H1 (cell line): ENCODE results near the gene ELL2. TPM values are rescaled to one million over a fixed set of nuclear protein-coding genes. Genes with fewer than 3 reads are reported as not detected.

Experiments
- CTCF ChIA-PET: fragments of 300-600 bp; sonication (Branson Sonifier 250); formaldehyde crosslinking; loops from one replicate; lab custom pipeline; 2021; ENCODE audit not compliant: partially characterized antibody; lab: Charles Lee
- POLR2A ChIA-PET: fragments of 300-600 bp; sonication (Branson Sonifier 250); formaldehyde crosslinking; loops from one replicate; lab custom pipeline; 2021; ENCODE audit warnings: inconsistent platforms; ENCODE audit not compliant: partially characterized antibody; lab: Charles Lee
- DNase-seq, 2 experiments: peaks; one replicate each; pipeline versions ENCODE4 v3.0.0 to v3.0.0-alpha.2; 2010 to 2022; ENCODE audit warnings: low spot score in 2 of 2, low read depth in 1 of 2, mixed read lengths in 1 of 2
- FAIRE-seq: peaks from 2 replicates; lab custom pipeline; 2011; peaks lifted over from hg19 to GRCh38; lab: Jason Lieb, UNC
- H2AFZ ChIP-seq: 2 replicates; pipeline ENCODE4 v1.8.1; 2012; ENCODE audit warnings: low read length, inconsistent platforms
- H2AK5ac ChIP-seq: 2 replicates; pipeline ENCODE4 v1.6.1; 2013; ENCODE audit warnings: low read depth, low read length
- H2BK120ac ChIP-seq: replicated peaks from 2 replicates; pipeline ENCODE3; 2013; ENCODE audit warnings: low read depth, low read length, inconsistent platforms
- H2BK12ac ChIP-seq: 2 replicates; pipeline ENCODE4 v1.6.1; 2013; ENCODE audit warnings: low read depth, low read length
- H2BK15ac ChIP-seq: 2 replicates; pipeline ENCODE4 v1.6.1; 2013; ENCODE audit warnings: low read length
- H2BK20ac ChIP-seq: 2 replicates; pipeline ENCODE4 v1.6.1; 2013; ENCODE audit warnings: low read length
- H2BK5ac ChIP-seq: 2 replicates; pipeline ENCODE4 v1.6.1; 2013; ENCODE audit warnings: low read depth, low read length
- H3K14ac ChIP-seq: 2 replicates; pipeline ENCODE4 v1.6.1; 2013; ENCODE audit warnings: inconsistent platforms; ENCODE audit not compliant: insufficient read length
- H3K18ac ChIP-seq: 2 replicates; pipeline ENCODE4 v1.6.1; 2013; ENCODE audit warnings: low read length; ENCODE audit errors: extremely low read depth
- H3K23ac ChIP-seq: 2 replicates; pipeline ENCODE4 v1.6.1; 2013; ENCODE audit warnings: inconsistent platforms; ENCODE audit not compliant: insufficient read length
- H3K23me2 ChIP-seq: 2 replicates; pipeline ENCODE4 v1.6.1; 2013; ENCODE audit warnings: low read depth, low read length
- H3K27ac ChIP-seq: 2 replicates; pipeline ENCODE4 v1.6.1; 2011; ENCODE audit warnings: low read depth, low read length, inconsistent platforms
- H3K27me3 ChIP-seq, 4 experiments: replicated peaks in 1 of 4; 1 replicate in 1 of 4; 2 replicates in 3 of 4; pipeline versions ENCODE4 v1.6.1 to v1.8.1; 2011 to 2013; ENCODE audit warnings: low read length in 3 of 4, mild to moderate bottlenecking in 3 of 4, inconsistent platforms in 2 of 4, mixed read lengths in 2 of 4, moderate library complexity in 1 of 4; ENCODE audit not compliant: control insufficient read depth in 3 of 4, insufficient read depth in 3 of 4; ENCODE audit errors: extremely low read depth in 1 of 4
- H3K36me3 ChIP-seq, 4 experiments: 2 replicates each; pipeline versions ENCODE4 v1.6.1 to v1.8.1; 2011 to 2013; ENCODE audit warnings: mild to moderate bottlenecking in 4 of 4, low read length in 3 of 4, moderate library complexity in 2 of 4, control low read depth in 1 of 4, inconsistent platforms in 1 of 4; ENCODE audit not compliant: insufficient read depth in 4 of 4, control insufficient read depth in 2 of 4
- H3K4ac ChIP-seq: replicated peaks from 2 replicates; pipeline ENCODE3; 2013; ENCODE audit warnings: low read length, low read depth, mixed read lengths, inconsistent platforms; ENCODE audit not compliant: insufficient read length
- H3K4me1 ChIP-seq, 4 experiments: replicated peaks in 1 of 4; 1 replicate in 1 of 4; 2 replicates in 3 of 4; pipeline versions ENCODE4 v1.6.1 to v1.8.1; 2011 to 2013; ENCODE audit warnings: low read length in 3 of 4, inconsistent platforms in 2 of 4, mixed read lengths in 1 of 4; ENCODE audit not compliant: insufficient read depth in 4 of 4, control insufficient read depth in 3 of 4
- H3K4me2 ChIP-seq, 2 experiments: 2 replicates each; pipeline versions ENCODE4 v1.6.1 to v1.8.1; 2011 to 2013; ENCODE audit warnings: low read depth in 2 of 2, low read length in 2 of 2, control low read depth in 1 of 2, inconsistent platforms in 1 of 2, mild to moderate bottlenecking in 1 of 2; ENCODE audit not compliant: insufficient read depth in 1 of 2
- H3K4me3 ChIP-seq, 4 experiments: fragments of 200-600, 300-600 bp in 1 of 4; sonication (generic), shearing (Covaris generic), sonication (Bioruptor Twin) in 1 of 4; 2 replicates each; pipeline versions ENCODE4 v1.5.1 to v1.8.1; 2011 to 2016; ENCODE audit warnings: low read length in 4 of 4, low read depth in 3 of 4, control low read depth in 2 of 4, inconsistent platforms in 2 of 4, mild to moderate bottlenecking in 2 of 4, mixed read lengths in 1 of 4, moderate library complexity in 1 of 4; ENCODE audit not compliant: insufficient read depth in 2 of 4; ENCODE audit errors: extremely low read depth in 1 of 4
- H3K56ac ChIP-seq: replicated peaks from 2 replicates; pipeline ENCODE3; 2013; ENCODE audit warnings: low read depth, mild to moderate bottlenecking, mixed read lengths, low read length, inconsistent platforms; ENCODE audit not compliant: insufficient read length
- H3K79me1 ChIP-seq: 2 replicates; pipeline ENCODE4 v1.6.1; 2013; ENCODE audit warnings: low read depth, low read length, control low read depth
- H3K79me2 ChIP-seq, 2 experiments: 2 replicates each; pipeline versions ENCODE4 v1.6.1 to v1.8.1; 2012 to 2013; ENCODE audit warnings: low read length in 2 of 2, mild to moderate bottlenecking in 2 of 2, inconsistent platforms in 1 of 2; ENCODE audit not compliant: insufficient read depth in 2 of 2, control insufficient read depth in 1 of 2
- H3K9ac ChIP-seq, 4 experiments: replicated peaks in 1 of 4; 1 replicate in 1 of 4; 2 replicates in 3 of 4; pipeline versions ENCODE4 v1.6.1 to v1.8.1; 2011 to 2013; ENCODE audit warnings: low read depth in 3 of 4, low read length in 3 of 4, control low read depth in 2 of 4, mild to moderate bottlenecking in 2 of 4, moderate library complexity in 2 of 4, inconsistent platforms in 1 of 4; ENCODE audit errors: extremely low read depth in 1 of 4
- H3K9me3 ChIP-seq, 2 experiments: 2 replicates each; pipeline versions ENCODE4 v1.6.1 to v1.8.1; 2012 to 2013; ENCODE audit warnings: mild to moderate bottlenecking in 2 of 2, moderate library complexity in 2 of 2, control low read depth in 1 of 2, inconsistent platforms in 1 of 2, low read depth in 1 of 2, low read length in 1 of 2, mixed read lengths in 1 of 2; ENCODE audit not compliant: insufficient read depth in 2 of 2
- H4K20me1 ChIP-seq, 2 experiments: replicated peaks in 1 of 2; 2 replicates each; pipeline versions ENCODE3 to v1.8.1; 2011 to 2013; ENCODE audit warnings: inconsistent platforms in 2 of 2, low read length in 2 of 2, mild to moderate bottlenecking in 1 of 2; ENCODE audit not compliant: insufficient read depth in 2 of 2, control insufficient read depth in 1 of 2
- H4K5ac ChIP-seq: 2 replicates; pipeline ENCODE4 v1.6.1; 2013; ENCODE audit warnings: low read length, low read depth, mixed read lengths, inconsistent platforms; ENCODE audit not compliant: insufficient read length
- H4K8ac ChIP-seq: 2 replicates; pipeline ENCODE4 v1.8.0; 2013; ENCODE audit warnings: mild to moderate bottlenecking, moderate library complexity, low read length, inconsistent platforms; ENCODE audit not compliant: insufficient read depth; ENCODE audit errors: extremely low read depth
- H4K91ac ChIP-seq: replicated peaks from 2 replicates; pipeline ENCODE3; 2013; ENCODE audit warnings: low read length, mixed read lengths, inconsistent platforms; ENCODE audit not compliant: insufficient read length
- GABPA ChIP-seq: IDR thresholded peaks from 2 replicates; pipeline ENCODE4 v1.6.1; 2011; ENCODE audit warnings: mild to moderate bottlenecking, low read length, moderate library complexity, borderline replicate concordance; ENCODE audit not compliant: insufficient read depth
- HDAC2 ChIP-seq, 2 experiments: fragments of 300-600 bp in 1 of 2; sonication (generic) in 1 of 2; IDR thresholded peaks; 2 replicates each; pipeline ENCODE4 v1.6.1; 2011 to 2012; ENCODE audit warnings: low read depth in 2 of 2, low read length in 2 of 2, mild to moderate bottlenecking in 2 of 2, moderate library complexity in 2 of 2, borderline replicate concordance in 1 of 2, inconsistent platforms in 1 of 2
- HDAC6 ChIP-seq: IDR thresholded peaks from one replicate; pipeline ENCODE4 v1.7.1; 2012; ENCODE audit warnings: low read depth, mild to moderate bottlenecking, inconsistent platforms, low read length, moderate library complexity
- MAFK ChIP-seq: IDR thresholded peaks from 2 replicates; pipeline ENCODE4 v1.6.1; 2012; ENCODE audit warnings: low read depth, mild to moderate bottlenecking, improper control_type of control experiment, low read length
- RFX5 ChIP-seq: IDR thresholded peaks from 2 replicates; pipeline ENCODE4 v1.6.1; 2011; ENCODE audit warnings: low read depth, low read length, improper control_type of control experiment, borderline replicate concordance
- SIN3A ChIP-seq, 2 experiments: IDR thresholded peaks in 1 of 2; conservative IDR thresholded peaks in 1 of 2; 2 replicates each; pipeline ENCODE4 v1.6.1; 2011 to 2012; ENCODE audit warnings: low read length in 2 of 2, improper control_type of control experiment in 1 of 2, low read depth in 1 of 2, mild to moderate bottlenecking in 1 of 2
- TBP ChIP-seq: IDR thresholded peaks from 2 replicates; pipeline ENCODE4 v1.6.1; 2011; ENCODE audit warnings: low read depth, low read length, improper control_type of control experiment
- WGBS, 2 experiments: shearing (Covaris generic) in 1 of 2; methylation state at CpG; one replicate each; pipeline versions ENCODE4 v1.1.6 to v1.1.7; 2013 to 2015; ENCODE audit warnings: low lambda C conversion rate in 2 of 2, mixed read lengths in 2 of 2, inconsistent platforms in 1 of 2, low coverage in 1 of 2, missing lambda C conversion rate in 1 of 2; ENCODE audit not compliant: insufficient replicate concordance in 2 of 2, insufficient coverage in 1 of 2, insufficient read length in 1 of 2; ENCODE audit errors: extremely low coverage in 1 of 2, missing lambda C conversion rate in 1 of 2; 5-methylcytosine and 5-hydroxymethylcytosine counted together
- polyA plus RNA-seq, 7 experiments: library from polyadenylated mRNA; depleted of rRNA in 3 of 7; stranded (reverse) in 5 of 7; unstranded in 2 of 7; fragments of >200 nt in 5 of 7; fragments of 200-250 nt in 2 of 7; gene quantifications; 1 replicate in 5 of 7; 2 replicates in 1 of 7; 4 replicates in 1 of 7; pipeline versions ENCODE4 v1.2.1 to v1.2.3, GENCODE V29; 2011 to 2013; ENCODE audit warnings: missing spikeins in 2 of 7, mixed read lengths in 2 of 7
- total RNA-seq: library from RNA; stranded (reverse); fragmentation: NEBNext Ultra II Directional; extraction: Animal tissue kit (Norgen Biotek cat#: 25700); gene quantifications from 2 replicates; pipeline ENCODE4 v1.2.1, GENCODE V29; 2021

The ELL2 gene
- total and polyA plus RNA-seq, 2 of the 8 experiments (the other 6 are each of a cell fraction or from before 2014, with no cell fraction given), result 6.3 to 29.4 TPM

DNA sequence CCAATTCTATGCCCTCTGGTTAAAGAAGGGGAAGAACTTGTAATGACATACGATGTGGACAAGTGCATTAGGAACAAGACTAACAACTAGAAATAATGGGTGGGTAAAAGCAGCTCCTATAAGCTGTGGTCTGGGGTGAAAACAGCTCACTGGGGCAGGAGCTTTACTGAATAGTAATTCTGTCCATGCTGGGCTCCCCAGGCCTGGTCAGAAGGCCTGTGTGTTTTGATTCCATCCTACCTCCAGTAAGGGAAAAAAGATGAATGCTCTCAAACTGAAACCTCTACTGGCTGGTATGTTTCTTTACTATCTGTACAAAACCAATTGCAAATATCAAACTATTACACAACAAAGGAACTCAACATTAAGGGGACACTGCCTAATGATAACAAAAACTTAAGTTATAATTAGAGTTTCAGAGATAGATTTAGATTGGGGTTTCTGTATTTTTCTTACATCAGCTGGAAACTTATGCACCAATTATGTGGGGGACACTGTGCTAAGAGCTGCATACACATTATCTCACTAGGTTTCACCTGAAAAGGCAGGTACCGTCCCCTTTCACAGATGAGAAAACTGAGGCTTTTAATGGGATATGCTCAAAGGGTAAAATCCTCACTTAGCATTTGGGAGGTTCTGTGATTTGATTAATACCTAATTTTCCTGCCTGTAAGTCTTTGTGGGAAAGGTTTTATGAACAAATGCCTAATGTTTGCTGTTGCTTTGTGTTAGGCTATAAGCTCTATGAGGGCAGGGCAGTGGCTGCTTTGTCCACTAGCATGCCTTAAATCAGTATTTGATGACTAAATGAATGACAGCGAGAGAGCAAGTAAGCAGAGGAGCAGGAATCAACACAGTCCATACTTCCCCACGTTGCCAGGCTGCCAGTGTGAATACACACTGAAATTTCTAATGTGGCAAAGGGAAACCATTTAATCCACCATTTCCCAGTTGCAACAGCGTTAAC is 53.6 kb downstream of the ELL2 start:
- no peaks in the 10 kb centered on the region; a peak in 1 of 4 replicates for H3K79me2 ChIP-seq
- FAIRE-seq, result no peak
- H3K23ac ChIP-seq, result no peak overlapping the region

More for the DNA sequence above, 53.6 kb downstream of the ELL2 start:
- H3K4ac ChIP-seq, result no peak overlapping the region
- H2BK20ac ChIP-seq, result no peak overlapping the region
- no peak overlapping the region for H2BK120ac ChIP-seq
- no peak overlapping the region for H4K5ac ChIP-seq
- H3K79me1 ChIP-seq, result no peaks in the 10 kb centered on the region; the same call in 1 of the 2 replicates
- no peak overlapping the region for H3K18ac ChIP-seq
- no peak overlapping the region for H2AK5ac ChIP-seq
- H3K4me3 ChIP-seq, result no peak overlapping the region
- TF ChIP-seq RFX5 (no peak), MAFK (no peak), SIN3A (conservative IDR thresholded peaks at IDR 0.05 in 1 of 2, IDR thresholded peaks at IDR 0.05 in 1 of 2; ENCODE audit: low read depth in 1 of 2, low read length in 2 of 2) (no peak), HDAC6 (no peak), HDAC2 (IDR thresholded peaks at IDR 0.05; ENCODE audit: borderline replicate concordance in 1 of 2, low read depth in 2 of 2, low read length in 2 of 2) (no peak), TBP (no peak), GABPA (no peak)
- H3K4me1 ChIP-seq, result peaks cover 0 to 4% (median 0%) of the 10 kb centered on the region in 4 experiments; a peak in 4 of 7 replicates
- no peaks in the 10 kb centered on the region; a peak in 1 of 8 replicates for H3K36me3 ChIP-seq
- ChIA-PET POLR2A (interaction anchor here (0.7 to 1.2 kb wide), 2 partner anchors 32 to 54 kb away, joined by 3 read pairs; no protein-coding TSS in a partner anchor), CTCF (interaction anchor here (0.8 to 0.9 kb wide), 3 partner anchors 50 to 433 kb away, joined by 3 to 4 read pairs (median 3); partner anchors contain the start of gene ELL2)
- H2BK15ac ChIP-seq, result no peak overlapping the region
- H2BK5ac ChIP-seq, result 0 out of 2 replicates have a peak overlapping the region, but pooled peaks have one; percentile 22
- H3K9ac ChIP-seq, result no peak overlapping the region
- no peaks in the 10 kb centered on the region for H3K9me3 ChIP-seq
- H3K27me3 ChIP-seq, result no peaks in the 10 kb centered on the region
- H2AFZ ChIP-seq, result no peak overlapping the region
- no peak overlapping the region for H3K27ac ChIP-seq
- no peak overlapping the region for H4K91ac ChIP-seq
- no peak overlapping the region for H3K56ac ChIP-seq
- no peaks in the 10 kb centered on the region for H3K23me2 ChIP-seq
- 88% methylated on average over 5 of the region's 5 CpGs; no CpG with 5 or more reads in 1 of the 2 experiments for WGBS, 2 experiments
- no peak overlapping the region for H3K4me2 ChIP-seq
- H3K14ac ChIP-seq, result no peak overlapping the region
- H4K20me1 ChIP-seq, result no peaks in the 10 kb centered on the region
- no peak overlapping the region for H4K8ac ChIP-seq
- no peak overlapping the region for H2BK12ac ChIP-seq
- no peak for DNase-seq
